Astrocyte of the cerebellum (primary cell): ENCODE measurements around the gene SUSD1.

ENCODE experiments used
- DNase-seq: peaks from one replicate; pipeline ENCODE4 v3.0.0-alpha.2; 2011; ENCODE audit warnings: low read depth
- H3K4me3 ChIP-seq: 2 replicates; pipeline ENCODE4 v1.5.1; 2011; ENCODE audit warnings: mild to moderate bottlenecking, low read depth, low read length, moderate library complexity
- in situ Hi-C: cut with HindIII; loops from 2 replicates; pipeline ENCODE4 v1.10.0; 2017; ENCODE audit warnings: low sequenced_read_pairs
- TF ChIP-seq, protein P1 (sequence below): IDR thresholded peaks from 2 replicates; pipeline ENCODE4 v1.5.1; 2012; ENCODE audit warnings: low read length, low read depth, moderate library complexity, mild to moderate bottlenecking; ENCODE audit errors: missing control alignments

SUSD1 gene

DNA sequence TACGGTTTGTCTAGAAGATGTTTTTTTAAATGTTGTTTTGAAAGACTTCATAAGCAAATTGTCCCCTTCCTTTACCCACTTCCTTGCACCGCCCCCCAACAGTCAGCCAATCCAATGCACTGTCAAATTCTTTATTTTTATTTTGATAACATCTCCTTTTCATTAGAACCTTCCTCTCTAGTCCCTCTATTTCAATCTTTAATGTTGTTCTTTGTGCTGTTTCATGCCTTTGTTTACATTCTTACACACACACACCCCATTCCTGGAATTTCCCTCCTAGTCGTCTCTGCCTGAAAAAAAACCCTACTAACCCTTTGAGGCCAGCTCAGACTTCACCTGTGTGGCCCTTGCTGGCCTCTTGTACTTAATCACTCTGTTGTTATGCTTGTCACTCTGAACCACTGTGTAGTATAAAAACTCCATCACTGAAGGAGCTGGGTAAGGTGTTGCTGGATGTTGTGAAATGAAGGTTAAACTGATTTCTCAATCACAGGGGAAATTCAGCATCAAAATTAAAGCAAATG lies 145.1 kb downstream of the SUSD1 start:
- in situ Hi-C loops: no loop called here
- H3K4me3 ChIP-seq: no peak overlapping the region
- TF ChIP-seq, protein P1, sequence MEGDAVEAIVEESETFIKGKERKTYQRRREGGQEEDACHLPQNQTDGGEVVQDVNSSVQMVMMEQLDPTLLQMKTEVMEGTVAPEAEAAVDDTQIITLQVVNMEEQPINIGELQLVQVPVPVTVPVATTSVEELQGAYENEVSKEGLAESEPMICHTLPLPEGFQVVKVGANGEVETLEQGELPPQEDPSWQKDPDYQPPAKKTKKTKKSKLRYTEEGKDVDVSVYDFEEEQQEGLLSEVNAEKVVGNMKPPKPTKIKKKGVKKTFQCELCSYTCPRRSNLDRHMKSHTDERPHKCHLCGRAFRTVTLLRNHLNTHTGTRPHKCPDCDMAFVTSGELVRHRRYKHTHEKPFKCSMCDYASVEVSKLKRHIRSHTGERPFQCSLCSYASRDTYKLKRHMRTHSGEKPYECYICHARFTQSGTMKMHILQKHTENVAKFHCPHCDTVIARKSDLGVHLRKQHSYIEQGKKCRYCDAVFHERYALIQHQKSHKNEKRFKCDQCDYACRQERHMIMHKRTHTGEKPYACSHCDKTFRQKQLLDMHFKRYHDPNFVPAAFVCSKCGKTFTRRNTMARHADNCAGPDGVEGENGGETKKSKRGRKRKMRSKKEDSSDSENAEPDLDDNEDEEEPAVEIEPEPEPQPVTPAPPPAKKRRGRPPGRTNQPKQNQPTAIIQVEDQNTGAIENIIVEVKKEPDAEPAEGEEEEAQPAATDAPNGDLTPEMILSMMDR: no peak
- no peak for DNase-seq

DNA sequence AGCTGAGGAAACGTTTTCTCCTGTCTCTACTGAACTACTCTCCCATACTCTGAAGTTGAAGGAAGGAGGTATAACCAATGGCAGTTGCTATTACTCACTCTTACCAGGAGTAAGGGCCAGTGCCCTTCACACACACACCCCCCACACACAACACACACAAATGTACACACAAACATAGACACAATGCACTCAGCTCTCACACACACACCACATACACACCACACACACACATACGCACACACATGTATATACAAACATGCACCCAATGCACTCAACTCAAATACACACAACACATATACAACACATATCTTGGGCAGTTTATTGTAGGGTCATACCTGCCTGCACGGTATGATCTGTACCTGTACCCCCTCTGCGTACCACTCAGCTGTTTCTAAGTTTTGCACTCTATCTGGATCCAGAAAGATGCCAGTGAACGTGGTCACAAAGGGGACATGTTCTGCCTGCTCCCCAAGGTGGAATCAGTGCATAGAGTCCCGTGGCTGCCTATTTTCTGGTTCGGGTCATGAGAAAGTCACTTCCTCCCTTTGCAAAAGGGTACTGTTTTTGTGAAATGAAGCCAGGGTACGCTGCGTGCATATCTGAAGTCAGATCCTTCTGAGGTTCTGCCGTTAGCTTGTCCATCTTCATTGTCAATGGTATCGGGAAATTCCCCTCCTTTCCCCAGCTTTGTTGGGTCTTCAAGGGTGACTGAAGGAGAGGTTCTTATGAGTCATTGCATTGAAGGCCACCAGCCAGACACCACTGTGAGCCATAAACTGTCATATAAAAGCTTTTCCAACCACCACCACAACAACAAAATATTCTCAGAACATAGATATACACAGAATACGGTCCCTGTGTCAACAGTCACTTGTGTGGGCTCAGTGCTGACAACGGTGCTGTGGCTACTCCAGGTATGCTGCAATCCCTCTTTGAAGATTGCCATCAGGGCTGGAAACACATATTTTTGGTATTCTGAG lies 146.6 kb downstream of the SUSD1 start:
- no peak overlapping the region for H3K4me3 ChIP-seq
- in situ Hi-C loops: no loop called here
- TF ChIP-seq, protein P1: no peak
- no peak for DNase-seq

DNA sequence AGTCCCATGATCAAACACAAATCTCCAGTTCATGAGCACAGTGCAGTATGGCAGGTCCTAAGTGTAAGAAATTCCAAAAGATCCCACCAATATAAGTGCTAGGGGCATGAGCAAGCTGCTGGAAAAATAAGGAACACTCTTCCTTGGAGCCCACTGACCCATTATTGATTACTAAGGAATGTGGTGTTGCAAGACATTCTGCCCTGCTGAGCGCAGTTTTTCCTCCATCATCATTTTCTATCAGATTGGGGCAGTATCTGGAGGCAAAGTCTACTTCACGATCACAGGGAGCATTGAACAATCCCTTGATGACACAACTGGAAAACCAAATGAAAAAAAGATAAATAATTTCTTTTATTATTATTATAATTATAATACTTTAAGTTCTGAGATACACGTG lies 149.2 kb downstream of the SUSD1 start:
- DNase-seq: no peak
- no peak overlapping the region for H3K4me3 ChIP-seq
- TF ChIP-seq, protein P1: no peak
- in situ Hi-C loops: no loop called here

DNA sequence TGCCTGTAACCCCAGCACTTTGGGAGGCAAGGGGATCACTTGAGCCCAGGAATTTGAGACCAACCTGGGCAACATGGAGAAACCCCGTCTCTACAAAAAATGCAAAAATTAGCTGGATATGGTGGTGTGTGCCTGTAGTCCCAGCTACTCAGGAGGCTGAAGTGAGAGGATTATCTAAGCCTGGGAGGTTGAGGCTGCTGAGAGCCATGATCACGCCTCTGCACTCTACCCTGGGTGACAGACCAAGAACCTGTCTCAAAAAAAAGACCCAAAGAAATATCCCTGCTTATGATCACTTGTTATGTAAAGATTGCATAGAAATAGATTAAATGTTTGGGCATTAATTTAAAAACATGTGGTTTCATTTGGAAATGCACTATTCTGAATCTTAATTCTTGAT lies 153.4 kb downstream of the SUSD1 start:
- no peak for DNase-seq
- in situ Hi-C loops: loop anchor here (5.0 kb wide), 1 partner anchor 51 kb away; no protein-coding TSS in a partner anchor
- no peak overlapping the region for H3K4me3 ChIP-seq
- TF ChIP-seq, protein P1: no peak

DNA sequence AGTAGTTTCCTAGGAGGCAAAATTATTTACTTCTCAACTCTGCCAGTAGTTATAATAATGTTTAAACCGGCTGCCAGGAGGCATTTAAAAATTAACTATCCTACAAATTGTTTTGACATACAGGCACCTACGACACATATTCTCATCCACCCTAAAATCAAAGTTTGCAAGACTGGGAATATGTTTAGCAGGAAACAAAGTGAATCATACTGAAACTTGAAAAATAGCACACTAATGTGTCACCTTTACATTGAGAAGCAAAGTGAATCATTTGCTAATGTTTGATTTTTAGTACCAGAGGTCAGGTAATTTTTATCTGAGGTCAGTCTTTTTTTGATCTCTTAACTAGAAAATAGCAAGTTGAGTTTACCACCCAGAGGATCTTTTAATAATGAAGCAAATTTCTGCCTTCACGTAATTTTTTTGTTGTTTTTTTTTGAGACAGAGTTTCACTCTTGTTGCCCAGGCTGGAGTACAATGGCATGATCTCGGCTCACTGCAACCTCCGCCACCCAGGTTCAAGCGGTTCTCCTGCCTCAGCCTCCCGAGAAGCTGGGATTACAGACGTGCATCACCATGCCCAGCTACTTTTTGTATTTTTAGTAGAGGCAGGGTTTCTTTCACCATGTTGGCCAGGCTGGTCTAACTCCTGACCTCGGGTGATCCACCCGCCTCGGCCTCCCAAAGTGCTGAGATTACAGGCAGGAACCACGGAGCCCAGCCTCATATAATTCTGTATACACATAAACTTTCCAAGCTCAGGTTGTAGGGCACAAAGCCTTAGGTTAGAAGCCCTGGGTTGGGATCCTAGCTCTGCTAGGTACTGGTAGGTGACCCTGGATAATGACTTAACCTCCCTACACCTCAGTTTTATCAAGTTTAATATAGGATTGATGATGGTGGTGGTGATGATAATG lies 154.2 kb downstream of the SUSD1 start:
- H3K4me3 ChIP-seq: no peak overlapping the region
- TF ChIP-seq, protein P1: no peak
- in situ Hi-C loops: loop anchor here (5.0 kb wide), 1 partner anchor 51 kb away; no protein-coding TSS in a partner anchor
- no peak for DNase-seq

DNA sequence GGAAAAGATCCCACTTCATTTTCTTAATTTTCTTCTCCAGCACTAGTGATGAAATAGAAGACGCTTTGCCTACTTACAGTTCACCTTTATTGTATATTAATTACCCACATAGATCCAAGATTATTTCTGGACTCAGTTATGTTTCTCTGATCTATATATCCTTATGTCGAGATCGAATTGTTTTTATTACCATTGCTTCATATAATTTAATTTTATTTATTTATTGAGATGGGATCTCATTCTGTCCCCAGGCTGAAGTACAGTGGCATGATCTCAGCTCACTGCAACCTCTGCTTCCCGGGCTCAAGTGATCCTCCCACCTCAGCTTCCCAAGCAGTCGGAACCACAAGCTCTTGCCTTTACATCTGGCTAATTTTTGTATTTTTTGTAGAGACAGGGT lies 157.2 kb downstream of the SUSD1 start:
- in situ Hi-C loops: no loop called here
- TF ChIP-seq, protein P1: no peak
- DNase-seq: no peak
- H3K4me3 ChIP-seq: no peak overlapping the region
